Stimulated activated CD4-positive, alpha-beta T cell treated with anti-CD3 and anti-CD28 coated beads, Interleukin-4, amount 100 ng/mL, for 1 hour (primary cell): ENCODE measurements around the gene RHNO1.

ENCODE experiments used
- DNase-seq: peaks from one replicate; pipeline ENCODE4 v3.0.0-alpha.2; 2020

The RHNO1 gene, protein sequence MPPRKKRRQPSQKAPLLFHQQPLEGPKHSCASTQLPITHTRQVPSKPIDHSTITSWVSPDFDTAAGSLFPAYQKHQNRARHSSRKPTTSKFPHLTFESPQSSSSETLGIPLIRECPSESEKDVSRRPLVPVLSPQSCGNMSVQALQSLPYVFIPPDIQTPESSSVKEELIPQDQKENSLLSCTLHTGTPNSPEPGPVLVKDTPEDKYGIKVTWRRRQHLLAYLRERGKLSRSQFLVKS

DNA sequence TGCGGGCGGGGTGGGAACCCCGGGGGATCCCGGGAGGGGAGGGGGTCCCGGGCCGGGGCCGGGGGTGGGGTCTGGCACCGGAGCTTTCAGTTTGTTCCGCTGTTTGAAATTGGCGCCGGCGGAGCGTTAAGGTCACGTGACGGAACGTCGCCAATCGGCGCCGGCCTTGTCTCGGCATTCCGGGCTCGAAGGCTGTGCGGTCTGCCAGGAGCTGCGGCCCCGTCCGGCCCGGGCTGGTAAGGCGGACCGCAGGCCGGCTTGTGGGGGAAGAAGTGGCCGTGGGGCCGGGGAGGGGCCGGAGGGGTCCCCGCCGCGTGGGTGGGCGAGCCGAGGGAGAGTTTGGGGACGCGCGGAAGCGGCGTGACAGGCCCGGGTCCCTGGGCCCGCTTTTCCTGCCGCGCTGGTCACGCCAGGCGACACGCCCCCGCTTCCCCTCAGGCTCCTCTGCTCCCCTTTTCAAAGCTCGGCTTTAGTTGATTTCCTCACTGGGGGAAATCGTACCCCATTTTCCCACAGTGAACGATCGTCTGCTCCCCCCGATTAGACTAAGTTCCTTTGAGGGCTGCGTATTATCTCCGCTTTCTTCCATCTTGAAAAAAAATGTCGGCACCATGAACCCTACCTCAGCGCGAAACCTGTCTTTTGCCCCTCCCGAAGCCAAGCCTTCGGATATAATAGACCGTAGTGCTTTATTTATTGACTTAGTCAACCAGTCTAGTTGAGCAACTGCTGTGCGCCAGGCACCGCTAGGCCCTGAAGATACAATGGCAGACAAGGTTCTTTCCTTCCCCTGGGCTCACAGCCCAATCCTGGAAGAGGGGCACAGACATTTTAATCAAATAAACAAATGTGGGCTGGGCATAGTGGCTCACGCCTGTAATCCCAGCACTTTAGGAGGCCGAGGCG, at the start of gene RHNO1, which contains the start of gene FOXM1:
Gene RHNO1, plus strand, starts transcription at position 177 of the 906 bp plus-strand sequence. CDS start 8,144 bp downstream, outside the sequence.
Gene FOXM1, minus strand, starts transcription at position 128 of the 906 bp plus-strand sequence. CDS start 2,696 bp downstream, outside the sequence.
- DNase-seq: peak; percentile 85

DNA sequence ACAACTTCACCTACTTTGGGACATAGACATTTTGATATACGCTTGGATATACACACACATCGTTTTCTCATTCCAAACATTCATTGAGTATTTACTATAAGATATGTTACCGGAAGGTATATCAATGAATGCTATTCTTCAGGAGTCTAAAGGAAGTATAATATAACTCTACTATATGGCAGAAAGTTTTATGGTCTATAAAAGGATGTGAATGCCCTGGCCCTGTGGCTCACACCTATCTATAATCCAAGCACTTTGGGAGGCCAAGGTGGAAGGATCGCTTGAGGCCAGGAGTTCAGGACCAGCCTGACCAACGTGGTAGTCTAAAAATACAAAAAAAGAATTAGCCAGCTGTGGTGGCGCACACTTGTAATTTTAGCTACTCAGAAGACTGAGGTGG, 47.7 kb upstream of the RHNO1 start:
- no peak for DNase-seq

DNA sequence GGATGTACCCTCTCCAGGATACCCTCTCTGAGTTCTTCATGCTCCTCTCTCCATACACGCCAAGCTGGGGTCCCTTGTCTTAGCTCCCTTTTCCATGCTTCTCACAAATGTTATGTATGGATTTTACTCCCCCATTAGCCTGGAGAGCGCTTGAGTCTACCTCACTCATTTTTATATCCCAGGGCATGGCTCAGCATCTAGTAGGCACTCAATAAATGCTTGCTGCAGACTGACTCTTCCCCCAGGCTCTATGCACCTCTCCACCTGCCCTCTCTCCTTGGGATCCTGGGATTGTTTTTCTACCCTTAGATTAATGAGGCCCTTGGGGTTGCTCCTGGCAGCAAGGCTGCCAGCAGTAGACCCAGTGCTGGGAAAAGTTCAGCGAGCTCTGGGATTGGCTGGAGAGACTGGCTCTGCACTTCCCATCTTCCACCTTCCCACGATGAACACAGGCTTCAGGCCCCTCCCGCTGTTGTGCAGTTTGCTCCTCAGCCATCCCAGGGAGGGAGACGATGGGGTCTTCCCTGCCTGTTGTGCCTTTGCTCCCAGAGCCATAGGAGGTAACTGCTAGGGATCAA, 44.4 kb upstream of the RHNO1 start:
- DNase-seq: no peak

DNA sequence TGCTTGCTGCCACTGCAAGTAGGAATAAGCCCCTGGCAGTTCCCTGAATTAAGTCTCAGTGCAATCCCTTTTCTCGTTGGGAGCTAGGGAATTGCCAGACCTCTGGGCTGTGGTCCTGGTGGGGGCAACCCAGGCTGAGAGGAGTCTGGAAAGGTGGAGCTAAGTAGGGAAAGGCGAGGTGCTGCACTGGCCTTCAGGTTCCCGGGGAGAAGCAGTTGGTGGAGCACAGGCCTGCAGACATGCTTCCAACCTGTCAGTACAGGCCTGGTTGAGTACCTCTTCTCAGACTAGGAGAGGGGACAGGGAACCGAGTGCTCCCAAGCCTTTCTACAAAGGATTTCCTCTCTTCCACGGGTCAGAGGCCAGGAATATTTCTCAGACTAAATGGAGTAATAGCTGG, 43.7 kb upstream of the RHNO1 start:
- DNase-seq: no peak

DNA sequence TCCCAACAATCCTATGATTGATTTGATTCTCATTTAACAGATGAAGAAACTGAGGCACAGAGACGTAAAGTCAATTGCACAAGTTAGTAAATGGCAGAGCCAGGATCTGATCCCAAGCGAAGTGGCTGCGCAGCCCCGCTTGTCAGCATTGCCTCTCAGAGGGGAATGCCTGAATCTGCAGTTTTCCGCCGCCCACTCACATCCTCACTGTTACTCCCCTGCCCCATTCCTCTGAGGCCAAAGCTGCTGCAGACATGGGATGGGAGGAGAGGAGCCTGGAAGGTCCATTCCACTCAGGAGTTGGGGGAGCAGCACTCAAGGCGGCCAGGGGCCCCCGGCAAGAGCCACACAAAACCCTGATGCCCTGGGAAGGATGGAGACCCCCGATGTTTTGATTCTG, 43.2 kb upstream of the RHNO1 start:
- DNase-seq: no peak

DNA sequence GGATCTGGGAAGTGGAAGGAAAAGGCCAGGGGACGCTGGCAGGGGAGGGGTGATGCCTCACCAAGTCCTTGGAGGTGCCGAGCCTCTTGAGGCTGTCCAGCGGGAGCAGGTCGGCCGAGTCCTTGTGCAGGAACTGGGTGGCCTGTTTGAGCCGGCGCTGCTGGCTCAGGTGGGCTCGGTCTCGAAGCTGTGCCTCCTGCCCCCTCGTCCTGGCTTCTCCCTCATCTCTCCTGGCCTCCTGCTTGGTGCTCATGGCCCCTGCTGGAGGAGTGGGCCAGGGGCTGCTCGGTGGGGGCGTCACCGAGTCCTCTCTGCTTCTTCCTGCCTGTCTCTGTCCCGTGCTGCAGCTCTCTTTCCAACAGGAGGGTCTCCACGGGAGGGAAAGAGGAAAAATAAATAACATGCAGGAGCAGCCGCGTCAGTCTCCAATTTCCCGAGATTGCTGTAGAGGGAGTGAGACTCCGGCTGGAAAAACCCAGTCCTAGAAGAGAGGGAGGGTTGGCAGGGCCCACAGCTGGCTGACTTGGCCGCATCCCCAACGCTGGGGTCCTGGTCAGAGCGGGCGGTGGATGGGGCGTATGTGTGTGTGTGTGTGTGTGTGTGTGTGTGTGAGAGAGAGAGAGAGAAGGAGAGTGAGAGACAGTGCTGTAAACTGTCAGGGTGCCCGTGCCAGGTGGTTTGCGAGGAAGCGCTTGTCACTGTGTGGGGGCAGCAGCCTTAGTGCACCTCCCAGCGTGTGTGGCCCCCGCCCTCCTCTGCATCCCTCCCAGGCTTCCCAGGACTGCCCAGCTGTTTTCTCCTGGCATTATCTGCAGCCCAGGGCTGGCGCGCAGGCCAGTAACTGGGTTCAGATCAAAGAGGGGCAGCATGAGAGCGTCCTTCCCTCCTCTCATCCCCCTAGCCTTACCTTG, 42.2 kb upstream of the RHNO1 start, which contains the start of gene NRIP2:
Gene NRIP2, minus strand, starts transcription at position 455 of the 911 bp plus-strand sequence. Its CDS starts 52 bp downstream, at position 403.
- no peak for DNase-seq

DNA sequence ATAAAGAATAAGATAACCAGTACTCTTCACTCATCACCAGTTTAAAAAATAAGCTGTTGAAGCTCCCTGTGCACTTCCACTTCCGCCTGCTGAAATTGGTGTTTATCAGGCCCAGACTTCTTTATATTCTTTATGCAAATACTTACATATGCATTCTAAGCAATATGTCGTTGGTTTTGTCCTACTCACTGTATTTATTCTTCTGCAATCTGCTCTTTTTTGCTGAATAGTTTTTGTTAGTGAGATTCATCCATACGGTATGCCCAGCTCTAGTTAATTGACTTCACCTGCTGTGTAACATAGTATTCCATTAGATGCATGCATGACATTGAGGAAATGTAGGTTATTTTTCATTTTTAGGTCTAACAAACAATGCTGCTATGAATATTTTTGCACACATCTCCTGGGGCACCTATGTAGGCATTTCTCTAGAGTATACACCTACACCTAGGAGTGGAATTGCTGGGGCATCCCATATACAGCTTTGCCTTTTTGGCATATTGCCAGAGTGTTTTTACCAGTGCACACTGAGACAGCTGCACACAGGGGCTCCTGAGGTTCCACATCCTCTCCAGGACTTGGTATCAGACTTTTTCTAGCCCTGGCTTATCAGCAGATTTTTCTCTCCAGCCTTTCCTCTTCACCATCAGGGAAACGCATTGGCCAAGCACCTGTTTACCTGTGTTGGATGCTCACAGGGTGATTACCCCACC, 41.2 kb upstream of the RHNO1 start:
- no peak for DNase-seq

DNA sequence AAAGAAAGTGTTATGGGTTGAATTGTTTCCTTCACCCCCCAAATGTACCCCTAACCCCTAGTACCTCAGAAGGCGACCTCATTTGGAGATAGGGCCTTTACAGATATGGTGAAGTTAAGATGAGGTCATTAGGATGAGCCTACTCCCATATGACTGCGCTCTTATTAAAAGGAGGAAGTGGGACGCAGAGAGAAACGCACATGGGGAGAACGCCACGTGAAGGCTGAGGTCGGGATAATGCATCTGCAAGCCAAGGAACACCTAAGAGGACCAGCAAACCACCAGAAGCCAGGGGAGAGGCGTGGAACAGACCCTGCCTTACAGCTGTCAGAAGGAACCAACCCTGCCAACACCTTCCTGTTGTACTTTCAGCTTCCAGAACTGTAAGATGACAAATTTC, 40.4 kb upstream of the RHNO1 start:
- DNase-seq: no peak

DNA sequence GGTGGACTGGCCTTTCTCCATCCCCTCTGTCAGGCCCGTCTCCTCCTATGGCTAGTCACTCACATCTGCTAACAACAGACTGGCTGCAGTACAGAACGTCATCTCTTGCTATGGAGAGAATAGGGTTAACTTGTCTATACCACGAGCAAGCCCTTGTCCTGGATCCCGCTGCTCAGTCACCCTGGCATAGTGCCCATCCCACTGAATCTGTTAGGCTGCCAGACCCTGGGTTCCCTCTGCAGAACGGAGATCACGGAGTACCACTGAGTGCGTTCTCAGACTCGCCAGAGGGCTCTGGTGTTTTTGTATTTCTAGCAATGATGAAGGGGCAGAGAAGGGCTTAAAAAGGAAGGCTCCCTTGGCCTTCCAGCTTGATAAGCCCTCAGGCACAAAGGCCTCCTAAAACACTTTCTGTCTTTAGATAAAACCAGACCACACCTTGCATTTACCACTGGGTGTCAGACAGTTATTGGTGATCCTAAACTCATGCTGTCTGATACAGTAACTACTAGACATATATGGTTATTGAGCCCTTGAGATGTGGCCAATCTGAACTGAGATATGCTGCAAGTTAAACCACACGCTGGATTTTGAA, 35.9 kb upstream of the RHNO1 start:
- no peak for DNase-seq

DNA sequence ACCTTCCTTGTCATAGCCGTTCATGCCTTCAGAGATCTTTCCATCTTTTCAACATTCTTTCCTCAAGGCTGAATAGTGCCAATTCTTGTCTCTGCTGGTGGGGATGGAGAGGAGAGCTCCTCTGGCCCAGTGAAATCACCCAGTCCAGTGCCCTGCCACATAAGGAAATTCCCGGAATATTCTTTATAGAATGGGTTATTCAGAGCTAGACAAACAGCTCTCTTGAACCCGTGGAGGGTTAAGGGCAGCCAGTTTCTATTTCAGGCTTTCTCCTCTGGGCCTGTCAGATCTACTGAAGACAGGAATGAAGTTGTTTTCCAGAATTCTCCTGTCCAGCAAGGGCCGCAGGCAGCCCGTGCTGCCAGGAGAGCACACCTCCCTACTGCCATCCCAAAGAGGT, 34.1 kb upstream of the RHNO1 start:
- DNase-seq: no peak

DNA sequence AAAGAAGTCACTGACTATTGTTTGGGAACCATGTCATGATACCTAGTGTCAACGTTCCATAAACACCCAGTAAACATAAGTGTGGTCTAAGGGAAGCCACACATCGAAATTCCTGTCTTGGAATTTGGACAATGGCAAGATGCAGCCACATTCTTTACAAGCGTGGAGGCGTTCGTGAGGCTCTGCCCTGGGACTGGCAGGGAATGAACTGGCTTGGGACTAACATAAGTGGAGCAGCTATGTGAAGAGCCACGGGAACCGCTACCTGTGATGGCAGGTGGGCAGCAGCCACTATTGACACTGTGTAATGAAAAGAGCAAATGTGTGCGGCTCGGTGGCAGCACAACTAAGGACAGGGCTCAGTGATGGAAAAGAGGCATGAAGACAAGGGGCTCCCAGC, 32.2 kb upstream of the RHNO1 start:
- DNase-seq: no peak

DNA sequence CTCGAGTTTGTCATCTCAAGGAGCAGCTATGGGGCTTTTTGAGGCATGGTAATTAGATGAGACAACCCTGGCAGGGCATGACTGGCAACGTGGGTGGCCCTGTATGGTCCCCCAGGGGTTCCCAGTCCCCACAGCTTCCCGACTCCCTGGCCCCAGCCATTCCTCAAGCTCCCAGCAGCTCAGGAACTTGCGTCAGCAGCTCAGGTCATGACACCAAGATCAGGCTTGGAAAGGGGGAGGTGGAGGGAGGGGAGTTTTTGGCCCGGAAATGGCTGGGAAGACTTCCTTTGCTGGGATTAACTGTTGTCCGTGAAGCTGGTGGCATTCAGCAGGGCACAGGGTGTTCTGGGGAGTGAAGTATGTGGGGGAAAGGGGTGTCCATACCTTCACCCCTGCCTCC, 31.7 kb upstream of the RHNO1 start:
- no peak for DNase-seq

DNA sequence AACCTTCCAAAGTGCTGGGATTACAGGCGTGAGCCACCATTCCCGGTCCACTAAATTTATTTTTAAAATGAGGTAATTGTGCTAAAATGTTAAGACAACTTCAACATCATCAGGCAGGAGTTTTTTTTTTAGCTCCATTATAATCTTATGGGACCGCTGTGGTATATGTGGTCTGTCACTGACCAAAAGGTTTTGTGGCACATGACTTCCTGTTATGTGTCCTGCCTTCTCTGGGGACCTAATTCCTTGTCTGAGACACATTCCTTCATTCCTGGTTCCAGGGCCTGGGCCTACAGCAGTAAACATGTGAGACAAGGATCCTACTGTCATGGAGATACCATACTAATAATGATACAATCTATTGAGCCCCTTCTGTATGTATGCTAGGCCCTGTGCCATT, 25.1 kb upstream of the RHNO1 start:
- DNase-seq: no peak

DNA sequence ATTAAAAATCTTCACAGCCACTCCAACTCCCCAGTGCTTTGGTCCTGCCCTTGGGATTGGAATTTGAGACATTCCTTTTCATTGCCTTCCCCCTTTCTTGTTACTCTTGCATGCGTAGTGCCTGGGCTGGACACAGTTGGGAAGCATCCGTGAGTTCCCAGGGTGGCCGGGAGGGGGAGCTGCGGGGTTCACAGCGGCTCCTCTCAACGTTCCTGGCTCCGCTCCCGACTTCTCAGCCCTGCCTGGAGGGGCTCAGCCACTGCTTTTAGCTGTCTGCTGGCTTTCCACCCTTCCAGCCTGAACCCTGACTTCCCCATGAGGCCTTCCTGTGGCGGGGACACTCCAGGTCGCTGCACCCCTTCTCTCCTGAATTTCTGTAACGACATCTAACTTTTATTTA, 23.4 kb upstream of the RHNO1 start:
- DNase-seq: peak; percentile 59

DNA sequence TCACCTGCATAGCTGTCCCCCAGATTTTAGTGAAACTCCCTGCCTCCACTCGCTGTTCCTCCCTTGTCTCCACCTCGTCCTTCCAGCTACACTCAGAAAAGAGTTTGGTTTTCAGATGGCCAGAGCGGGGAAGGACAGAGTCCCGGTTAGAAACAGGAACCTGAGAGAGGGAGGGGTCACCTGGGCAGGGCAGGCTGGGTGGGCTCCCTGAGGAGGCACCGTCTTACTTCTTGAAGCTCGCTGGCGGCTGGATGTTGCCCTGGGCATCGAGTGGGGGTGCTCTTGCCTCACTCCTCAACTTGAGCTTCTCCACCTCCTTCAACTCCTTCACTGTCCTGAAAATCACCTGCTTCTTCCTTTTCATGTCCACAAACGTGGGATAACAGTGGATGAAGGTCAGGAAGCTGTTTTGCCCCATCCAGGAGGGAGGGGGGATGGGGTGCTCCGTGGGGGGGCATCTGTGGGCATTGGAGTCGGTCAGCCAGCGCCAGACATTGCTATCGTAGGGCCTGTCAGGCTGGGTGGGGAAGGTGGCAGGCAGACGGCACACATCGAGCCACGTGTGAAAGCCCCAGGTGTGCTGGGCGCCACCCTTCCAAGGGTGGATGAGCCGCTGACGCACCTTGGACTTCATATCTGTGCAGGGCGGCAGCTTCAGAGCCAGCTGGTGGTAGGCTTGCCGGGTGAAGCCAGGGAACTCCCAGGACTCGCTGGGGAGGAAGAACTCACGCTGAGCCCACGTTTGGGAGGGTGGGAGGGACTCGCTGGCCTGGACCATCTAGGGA, 22.2 kb upstream of the RHNO1 start:
- DNase-seq: no peak

DNA sequence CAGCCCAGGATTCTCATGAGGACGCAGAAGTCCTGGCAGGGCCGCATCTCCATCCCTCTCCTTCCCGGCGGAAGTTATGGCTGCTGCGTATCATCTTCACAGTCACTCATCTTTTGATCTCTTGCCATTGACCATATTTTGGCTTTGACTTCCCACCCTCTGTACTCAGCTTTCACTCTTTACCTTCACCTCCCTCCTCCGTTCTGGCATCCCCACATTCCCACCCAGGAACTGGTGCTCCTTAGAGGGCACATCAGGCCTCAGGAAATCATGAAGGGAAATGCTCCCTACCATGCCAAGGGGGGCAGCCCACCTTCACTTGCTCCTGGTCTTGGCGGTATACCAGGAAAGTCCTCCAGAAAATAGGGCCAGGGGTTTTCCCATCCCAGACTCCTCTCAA, 21.5 kb upstream of the RHNO1 start:
- no peak for DNase-seq

DNA sequence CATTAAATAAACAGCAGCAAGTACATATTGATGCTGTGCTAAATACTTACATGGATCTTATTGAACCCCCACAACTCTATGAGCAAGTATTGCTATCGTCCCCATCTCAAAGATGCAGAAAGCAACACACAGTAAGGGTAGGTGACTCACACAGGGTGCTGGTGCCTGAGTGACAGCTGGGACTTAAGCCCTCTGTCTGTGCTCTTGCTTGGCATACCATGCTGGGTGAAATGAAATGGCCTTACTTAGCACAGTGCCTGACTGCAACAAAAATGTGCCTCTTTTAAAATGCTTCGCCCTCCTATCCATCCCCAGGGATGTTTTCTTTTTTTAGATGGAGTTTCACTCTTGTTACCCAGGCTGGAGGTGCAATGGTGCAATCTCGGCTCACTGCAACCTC, 21.0 kb upstream of the RHNO1 start:
- DNase-seq: no peak

DNA sequence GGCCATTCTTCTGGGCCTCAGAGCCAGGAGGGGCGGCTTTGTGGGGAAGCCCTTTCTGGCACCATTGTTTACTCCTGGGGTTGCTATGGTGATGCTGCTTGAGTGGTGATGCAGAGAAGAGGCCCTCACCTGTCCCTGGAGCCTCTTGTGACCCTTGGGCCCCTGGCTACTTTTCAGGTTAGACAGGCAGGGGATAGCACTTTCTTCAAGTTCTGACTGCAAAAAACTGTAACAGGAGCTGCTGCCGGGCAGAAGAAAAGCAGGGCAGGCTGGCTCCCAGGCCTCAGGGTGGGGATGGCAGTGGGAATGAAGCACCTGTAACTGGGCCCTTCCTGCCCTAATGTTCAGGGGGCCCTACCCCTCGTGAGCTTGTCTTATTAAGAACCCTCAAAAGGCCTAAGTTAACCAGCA, 20.0 kb upstream of the RHNO1 start, which contains the start of gene TEX52:
Gene TEX52, minus strand, starts transcription at position 19 of the 411 bp plus-strand sequence. Its CDS starts 13 bp downstream, at position 6.
- no peak for DNase-seq

DNA sequence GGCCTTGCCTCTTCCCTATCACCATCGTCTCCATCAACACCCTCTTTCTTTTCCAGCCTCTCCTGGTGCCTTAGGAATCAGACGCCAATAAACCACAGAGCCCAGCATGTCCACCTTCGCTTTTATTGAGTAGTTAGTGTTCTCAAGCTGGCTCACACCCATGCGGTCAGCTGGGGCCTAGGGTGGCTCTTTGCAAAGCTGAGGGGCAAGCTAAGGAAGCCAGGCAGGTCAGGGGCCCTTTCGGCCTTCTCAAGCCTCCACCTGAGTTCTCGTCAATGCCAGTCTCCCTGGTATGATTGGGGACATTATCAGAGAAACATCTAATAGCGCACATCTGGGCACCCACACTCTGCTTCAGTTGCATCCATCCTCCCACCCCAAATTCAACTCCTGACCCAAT, 19.4 kb upstream of the RHNO1 start:
- no peak for DNase-seq

DNA sequence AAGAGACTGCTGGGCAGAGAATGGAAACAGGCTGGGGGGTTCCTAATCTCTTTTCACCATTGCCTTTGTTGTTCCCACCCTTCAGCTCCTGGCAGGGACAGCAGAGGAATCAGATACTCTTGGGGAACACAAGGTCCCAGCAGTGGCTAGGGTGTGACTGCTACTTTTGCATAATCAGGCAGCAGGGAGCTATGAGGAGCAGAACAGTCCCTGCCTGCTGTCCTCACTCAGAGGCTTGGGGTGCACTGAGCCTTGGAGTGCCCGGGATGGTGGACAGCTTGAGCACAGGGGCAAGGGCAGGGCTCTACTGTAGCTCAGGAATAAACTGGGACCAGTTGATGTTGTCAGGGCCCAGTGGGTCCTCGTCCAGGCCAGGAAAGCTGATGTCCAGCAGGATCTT, 18.7 kb upstream of the RHNO1 start:
- DNase-seq: no peak
